ENCODE measurements around the gene BMP8A. TPM values are rescaled to one million over a fixed set of nuclear protein-coding genes. Genes with fewer than 3 reads are reported as not detected.
A peak's percentile ranks its signal among the peaks of the same experiment; 100 is the strongest.

Gene BMP8A
- total and polyA plus RNA-seq, 10 of the 15 experiments (the other 5 are each of a cell fraction or from before 2014, with no cell fraction given), result not detected

- BruUV-seq (replicated peaks), result no TSS peak
- 61% methylated on average over 5 of the region's 5 CpGs for WGBS (ENCODE audit: insufficient coverage, insufficient replicate concordance, low lambda C conversion rate, missing lambda C conversion rate)
- in situ Hi-C loops (cut with MboI) (no loop called here), intact Hi-C loops (cut with micrococcal nuclease; ENCODE audit: unreplicated experiment) (no loop called here)
- DNase-seq (ENCODE audit: low read depth, low spot score), result no peak
- Histone ChIP-seq H3K9me3 (replicated peaks; ENCODE audit: control insufficient read depth, insufficient read depth, low read length) (no peaks in the 10 kb centered on the region), H3K4me3 (peak overlapping the region; percentile 92), H3K36me3 (ENCODE audit: control insufficient read depth in 2 of 2, insufficient read depth in 2 of 2, low read length in 1 of 2) (peaks cover 13 to 53% of the 10 kb centered on the region in 2 experiments), H3K9ac (ENCODE audit: control insufficient read depth, insufficient read depth, low read length) (peak overlapping the region; percentile 23; the same call in 1 of the 2 replicates), H3K27ac (ENCODE audit: control insufficient read depth, insufficient read depth) (no peak overlapping the region), H3K79me2 (ENCODE audit: control insufficient read depth, insufficient read depth, low read length) (peaks cover 66% of the 10 kb centered on the region), H3K4me2 (ENCODE audit: control insufficient read depth, insufficient read depth) (peak overlapping the region; percentile 85), H4K20me1 (ENCODE audit: control insufficient read depth, insufficient read depth) (peaks cover 11% of the 10 kb centered on the region), H2AFZ (ENCODE audit: control insufficient read depth, low read depth, low read length) (no peak overlapping the region), H3K27me3 (replicated peaks in 1 of 2; ENCODE audit: control insufficient read depth in 2 of 2, insufficient read depth in 2 of 2, low read length in 1 of 2) (no peaks in the 10 kb centered on the region), H3K4me1 (ENCODE audit: control insufficient read depth, insufficient read depth, low read length) (peaks cover 8% of the 10 kb centered on the region; the same call in 1 of the 2 replicates)
- ChIA-PET SMC1A (ENCODE audit: uncharacterized antibody, unreplicated experiment) (interaction anchor here (0.9 to 4.2 kb wide), 4 partner anchors 10 to 83 kb away, joined by 3 to 19 read pairs (median 6); no protein-coding TSS in a partner anchor), CTCF (interaction anchor here (1.2 to 4.4 kb wide), 5 partner anchors 13 to 83 kb away, joined by 3 to 31 read pairs (median 8); no protein-coding TSS in a partner anchor), POLR2A (interaction anchor here (0.5 to 1.0 kb wide), 2 partner anchors 13 to 14 kb away, joined by 3 to 5 read pairs; no protein-coding TSS in a partner anchor), RAD21 (ENCODE audit: unreplicated experiment) (interaction anchor here (1.7 to 2.4 kb wide), 3 partner anchors 33 to 474 kb away, joined by 3 to 6 read pairs (median 4); no protein-coding TSS in a partner anchor)
- FAIRE-seq, result no peak
- TF ChIP-seq RUNX3 (IDR thresholded peaks at IDR 0.05; ENCODE audit: low read length) (no peak), POLR2AphosphoS2 (IDR thresholded peaks at IDR 0.05; ENCODE audit: low read depth, low read length) (no peak), TAF1 (IDR thresholded peaks at IDR 0.05; ENCODE audit: borderline replicate concordance, low read depth, low read length) (no peak), CHD1 (IDR thresholded peaks at IDR 0.05; ENCODE audit: low read depth, low read length) (no peak), MLLT1 (IDR thresholded peaks at IDR 0.05) (no peak), MYC (IDR thresholded peaks at IDR 0.05; ENCODE audit: insufficient read depth, insufficient read length, insufficient replicate concordance, low read length, severe bottlenecking) (no peak), EED (IDR thresholded peaks at IDR 0.05; ENCODE audit: low read depth) (no peak), SMARCA5 (IDR thresholded peaks at IDR 0.05) (no peak), CEBPZ (IDR thresholded peaks at IDR 0.05; ENCODE audit: low read depth, low read length) (no peak), FOXK2 (IDR thresholded peaks at IDR 0.05) (no peak), STAT1 (conservative IDR thresholded peaks at IDR 0.05) (no peak), TBL1XR1 (IDR thresholded peaks at IDR 0.05; ENCODE audit: low read depth, low read length) (no peak), CREB1 (IDR thresholded peaks at IDR 0.05; ENCODE audit: low read depth) (no peak), HDAC6 (IDR thresholded peaks at IDR 0.05; ENCODE audit: unreplicated experiment) (no peak), TARDBP (IDR thresholded peaks at IDR 0.05; ENCODE audit: borderline replicate concordance) (no peak)
- ATAC-seq, result no peak
Measured at GRCh38 chr1:39572379-39573096, 81.1 kb downstream of the BMP8A start.

Data from GM12878 (cell line).